ENCODE measurements around the gene TBX4.

DNA sequence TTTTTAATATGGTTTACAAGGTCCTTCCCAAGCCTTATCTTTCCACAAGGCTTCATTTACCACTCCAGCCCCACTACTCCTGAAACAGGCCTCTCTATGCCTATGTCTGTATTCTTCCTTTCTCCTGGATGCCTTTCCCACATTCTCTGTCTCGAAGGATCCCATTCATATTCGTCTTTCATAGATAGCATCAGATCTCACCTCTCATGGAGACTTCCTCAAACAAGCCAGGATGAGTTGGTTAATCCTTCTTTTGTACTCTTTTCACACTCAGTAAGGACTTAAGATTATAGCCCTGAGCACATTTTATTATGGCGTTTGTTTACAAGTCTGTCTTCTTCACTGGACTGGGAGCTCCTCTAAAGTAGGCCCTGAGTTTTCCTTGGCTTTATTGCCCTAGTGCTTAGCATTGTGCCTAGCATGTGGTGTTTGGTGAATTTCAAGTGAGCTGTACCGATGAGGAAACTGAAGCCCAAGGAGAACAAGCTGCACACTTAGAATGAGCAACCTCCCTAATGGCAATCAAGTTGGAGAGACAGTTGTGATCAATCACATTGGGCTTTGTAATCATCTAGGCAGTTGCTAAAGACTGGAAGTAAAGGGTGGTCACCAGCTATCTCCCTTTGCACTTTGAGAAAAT is 10.0 kb upstream of the TBX4 start:
- TF ChIP-seq, protein P1, sequence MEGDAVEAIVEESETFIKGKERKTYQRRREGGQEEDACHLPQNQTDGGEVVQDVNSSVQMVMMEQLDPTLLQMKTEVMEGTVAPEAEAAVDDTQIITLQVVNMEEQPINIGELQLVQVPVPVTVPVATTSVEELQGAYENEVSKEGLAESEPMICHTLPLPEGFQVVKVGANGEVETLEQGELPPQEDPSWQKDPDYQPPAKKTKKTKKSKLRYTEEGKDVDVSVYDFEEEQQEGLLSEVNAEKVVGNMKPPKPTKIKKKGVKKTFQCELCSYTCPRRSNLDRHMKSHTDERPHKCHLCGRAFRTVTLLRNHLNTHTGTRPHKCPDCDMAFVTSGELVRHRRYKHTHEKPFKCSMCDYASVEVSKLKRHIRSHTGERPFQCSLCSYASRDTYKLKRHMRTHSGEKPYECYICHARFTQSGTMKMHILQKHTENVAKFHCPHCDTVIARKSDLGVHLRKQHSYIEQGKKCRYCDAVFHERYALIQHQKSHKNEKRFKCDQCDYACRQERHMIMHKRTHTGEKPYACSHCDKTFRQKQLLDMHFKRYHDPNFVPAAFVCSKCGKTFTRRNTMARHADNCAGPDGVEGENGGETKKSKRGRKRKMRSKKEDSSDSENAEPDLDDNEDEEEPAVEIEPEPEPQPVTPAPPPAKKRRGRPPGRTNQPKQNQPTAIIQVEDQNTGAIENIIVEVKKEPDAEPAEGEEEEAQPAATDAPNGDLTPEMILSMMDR (IDR thresholded peaks at IDR 0.05) = no peak
- no peak for TF ChIP-seq ZFX (IDR thresholded peaks at IDR 0.05; ENCODE audit: borderline replicate concordance)

Measured in 22Rv1 (cell line).